Transverse colon (tissue), 4 donors: ENCODE data around the gene GAGE12J. TPM values are rescaled to one million over a fixed set of nuclear protein-coding genes. Genes with fewer than 3 reads are reported as not detected.

Experiments used
- DNase-seq: peaks from one replicate; pipeline ENCODE4 v3.0.0-alpha.2; 2019
- H3K27ac ChIP-seq, 4 donors: fragments of 200-600 bp; sonication (generic); 2 replicates each; pipeline ENCODE4 v1.5.1; 2016 to 2018; ENCODE audit warnings: inconsistent platforms in 4 of 4
- H3K27me3 ChIP-seq: fragments of 200-600 bp; sonication (generic); 2 replicates; pipeline ENCODE4 v1.5.1; 2017; ENCODE audit warnings: inconsistent platforms
- H3K36me3 ChIP-seq, 4 donors: fragments of 200-600 bp; sonication (generic); 2 replicates each; pipeline ENCODE4 v1.5.1; 2017 to 2019; ENCODE audit warnings: inconsistent platforms in 4 of 4
- H3K4me1 ChIP-seq, 4 donors: fragments of 200-600 bp; sonication (generic); 2 replicates each; pipeline ENCODE4 v1.5.1; 2017 to 2020; ENCODE audit warnings: inconsistent platforms in 4 of 4
- H3K4me3 ChIP-seq, 4 donors: fragments of 200-600 bp; sonication (generic); 1 replicate in 1 of 4; 2 replicates in 3 of 4; pipeline versions ENCODE4 v1.5.1 to v1.6.1; 2017 to 2019; ENCODE audit warnings: inconsistent platforms in 4 of 4
- H3K9me3 ChIP-seq, 2 donors: fragments of 200-600 bp; sonication (generic); 2 replicates each; pipeline ENCODE4 v1.5.1; 2017 to 2019; ENCODE audit warnings: inconsistent platforms in 2 of 2
- EP300 ChIP-seq: sonication (generic); formaldehyde crosslinking; IDR thresholded peaks from one replicate; pipeline ENCODE4 v1.6.1; 2017; ENCODE audit warnings: antibody characterized with exemption, low read depth
- POLR2A ChIP-seq: fragments of 450-650 bp; IDR thresholded peaks from one replicate; pipeline ENCODE4 v1.6.1; 2016; ENCODE audit warnings: antibody characterized with exemption, mild to moderate bottlenecking, moderate library complexity
- POLR2AphosphoS5 ChIP-seq, 3 donors: sonication (generic); formaldehyde crosslinking; IDR thresholded peaks; one replicate each; pipeline ENCODE4 v1.6.1; 2016; ENCODE audit warnings: antibody characterized with exemption in 3 of 3
- WGBS, 2 donors: methylation state at CpG; one replicate each; pipeline ENCODE4 v1.1.5; 2018; ENCODE audit warnings: low coverage in 1 of 2; 5-methylcytosine and 5-hydroxymethylcytosine counted together
- in situ Hi-C, 4 donors: fragments of 200-750 bp; cut with MboI; loops; one replicate each; pipeline versions ENCODE4 v1.15.0 to v1.15.1; 2017; ENCODE audit warnings: low sequenced_read_pairs in 3 of 4, low pct_ligation_motif_present in 1 of 4, low pct_unique_long_range_greater_than_20kb in 1 of 4
- intact Hi-C: fragments of 100-400 bp; cut with DNase I; formaldehyde crosslinking; loops from one replicate; pipeline ENCODE4 v1.15.1; 2023; ENCODE audit warnings: low total_unique reads
- total RNA-seq, 4 donors: library from RNA; depleted of rRNA; stranded (reverse); fragments of >200 nt; gene quantifications; one replicate each; pipeline ENCODE4 v1.1.0, GENCODE V29; 2016
- TF ChIP-seq, protein P1 (sequence below), 5 experiments: fragments of 200-600 bp in 3 of 5; fragments of 450-650 bp in 2 of 5; sonication (generic) in 3 of 5; IDR thresholded peaks; 1 replicate in 2 of 5; 2 replicates in 3 of 5; pipeline ENCODE4 v1.5.1; 2016 to 2017; ENCODE audit warnings: antibody characterized with exemption in 5 of 5, inconsistent platforms in 3 of 5, mild to moderate bottlenecking in 2 of 5, moderate library complexity in 1 of 5

Gene GAGE12J
- total RNA-seq, 4 donors from 2014 or later, result not detected

DNA sequence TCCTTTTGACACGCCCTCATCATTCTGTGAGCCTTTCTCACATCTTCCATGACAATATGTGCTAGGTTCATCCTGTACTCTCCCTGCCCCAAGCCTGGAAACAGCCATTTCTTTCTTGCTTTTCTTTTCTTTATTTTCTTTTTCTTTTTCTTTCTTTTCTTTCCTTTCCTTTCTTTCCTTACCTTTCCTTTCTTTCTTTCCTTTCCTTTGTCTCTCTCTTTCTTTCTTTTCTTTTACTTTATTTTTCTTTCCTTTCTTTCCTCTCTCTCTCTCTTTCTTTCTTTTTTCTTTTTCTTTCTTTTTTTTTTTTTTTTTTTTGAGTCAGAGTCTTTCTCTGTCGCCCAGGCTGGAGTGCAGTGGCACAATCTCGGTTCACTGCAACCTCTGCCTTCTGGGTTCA is 37.6 kb upstream of the GAGE12J start:
- WGBS, 2 donors, result 88% methylated on average over 3 of the region's 3 CpGs; no CpG with 5 or more reads in 1 of the 2 donors
- Histone ChIP-seq H3K9me3 (no peaks in the 10 kb centered on the region), H3K27me3 (no peaks in the 10 kb centered on the region), H3K4me3 (no peak overlapping the region), H3K27ac (no peak overlapping the region), H3K4me1 (no peaks in the 10 kb centered on the region), H3K36me3 (no peaks in the 10 kb centered on the region)
- TF ChIP-seq POLR2A (no peak), POLR2AphosphoS5 (IDR thresholded peaks at IDR 0.05) (no peak), EP300 (no peak)
- TF ChIP-seq, protein P1, sequence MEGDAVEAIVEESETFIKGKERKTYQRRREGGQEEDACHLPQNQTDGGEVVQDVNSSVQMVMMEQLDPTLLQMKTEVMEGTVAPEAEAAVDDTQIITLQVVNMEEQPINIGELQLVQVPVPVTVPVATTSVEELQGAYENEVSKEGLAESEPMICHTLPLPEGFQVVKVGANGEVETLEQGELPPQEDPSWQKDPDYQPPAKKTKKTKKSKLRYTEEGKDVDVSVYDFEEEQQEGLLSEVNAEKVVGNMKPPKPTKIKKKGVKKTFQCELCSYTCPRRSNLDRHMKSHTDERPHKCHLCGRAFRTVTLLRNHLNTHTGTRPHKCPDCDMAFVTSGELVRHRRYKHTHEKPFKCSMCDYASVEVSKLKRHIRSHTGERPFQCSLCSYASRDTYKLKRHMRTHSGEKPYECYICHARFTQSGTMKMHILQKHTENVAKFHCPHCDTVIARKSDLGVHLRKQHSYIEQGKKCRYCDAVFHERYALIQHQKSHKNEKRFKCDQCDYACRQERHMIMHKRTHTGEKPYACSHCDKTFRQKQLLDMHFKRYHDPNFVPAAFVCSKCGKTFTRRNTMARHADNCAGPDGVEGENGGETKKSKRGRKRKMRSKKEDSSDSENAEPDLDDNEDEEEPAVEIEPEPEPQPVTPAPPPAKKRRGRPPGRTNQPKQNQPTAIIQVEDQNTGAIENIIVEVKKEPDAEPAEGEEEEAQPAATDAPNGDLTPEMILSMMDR (IDR thresholded peaks at IDR 0.05), result no peak
- DNase-seq, result no peak
- intact Hi-C loops, result no loop called here
- in situ Hi-C loops, result no loop called here

DNA sequence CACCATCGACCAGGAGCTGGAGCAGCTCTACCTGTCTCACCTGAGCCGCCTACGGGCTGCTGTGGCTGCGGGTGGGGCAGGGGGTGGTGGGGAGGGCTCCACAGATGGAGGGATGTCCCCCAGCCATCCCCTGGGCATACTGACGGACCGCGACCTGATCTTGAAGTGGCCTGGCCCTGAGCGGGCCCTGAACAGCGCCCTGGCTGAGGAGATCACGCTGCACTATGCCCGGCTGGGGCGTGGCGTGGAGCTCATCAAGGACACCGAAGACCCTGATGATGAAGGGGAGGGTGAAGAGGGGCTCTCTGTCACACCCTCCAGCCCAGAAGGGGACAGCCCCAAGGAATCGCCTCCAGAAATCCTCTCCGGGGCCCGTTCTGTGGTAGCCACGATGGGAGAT is 35.7 kb upstream of the GAGE12J start:
- Histone ChIP-seq H3K27ac (no peak overlapping the region), H3K36me3 (no peaks in the 10 kb centered on the region), H3K27me3 (no peaks in the 10 kb centered on the region), H3K9me3 (no peaks in the 10 kb centered on the region), H3K4me3 (no peak overlapping the region), H3K4me1 (no peaks in the 10 kb centered on the region)
- intact Hi-C loops (no loop called here), in situ Hi-C loops (no loop called here)
- no peak for DNase-seq
- TF ChIP-seq POLR2AphosphoS5 (IDR thresholded peaks at IDR 0.05), result no peak
- TF ChIP-seq EP300, result no peak
- TF ChIP-seq, protein P1 (IDR thresholded peaks at IDR 0.05), result no peak
- no peak for TF ChIP-seq POLR2A
- WGBS, 2 donors, result 96% methylated on average over 15 of the region's 18 CpGs; no CpG with 5 or more reads in 1 of the 2 donors

DNA sequence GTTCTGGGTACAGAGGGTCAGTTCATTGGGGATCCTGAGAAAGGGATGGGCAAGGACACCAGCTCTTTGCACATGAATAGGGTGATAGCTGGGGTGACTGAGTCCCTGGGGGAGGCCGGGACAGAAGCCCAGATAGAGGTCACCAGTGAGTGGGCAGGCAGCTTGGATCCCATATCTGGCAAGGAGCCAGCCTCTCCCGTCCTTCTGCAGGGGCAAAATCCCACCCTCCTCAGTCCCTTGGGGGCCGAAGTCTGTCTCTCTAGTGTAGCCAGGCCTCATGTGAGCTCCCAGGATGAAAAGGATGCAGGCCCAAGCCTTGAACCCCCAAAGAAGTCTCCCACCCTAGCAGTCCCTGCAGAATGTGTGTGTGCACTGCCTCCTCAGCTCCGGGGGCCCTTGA is 35.3 kb upstream of the GAGE12J start:
- 65% methylated on average over 4 of the region's 4 CpGs; no CpG with 5 or more reads in 1 of the 2 donors for WGBS, 2 donors

DNA sequence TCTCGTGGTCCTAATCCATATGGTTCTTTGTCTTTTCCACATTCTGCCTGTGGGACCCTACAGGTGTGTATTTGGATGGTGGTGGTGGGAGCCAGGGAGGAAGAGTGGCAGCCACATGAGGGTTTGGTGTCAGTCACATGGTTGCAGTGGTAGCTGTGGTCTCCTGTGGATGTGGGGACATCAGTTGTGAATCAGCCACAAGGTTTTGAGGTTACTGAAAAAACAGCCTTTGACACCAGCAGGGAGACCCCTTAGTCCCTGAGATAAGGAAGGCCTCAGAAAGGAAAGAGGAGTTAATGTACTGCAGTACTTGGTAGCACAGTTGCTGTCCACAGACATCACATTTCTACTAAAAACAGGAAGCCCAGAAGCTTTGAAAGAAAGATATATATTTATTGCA is 34.2 kb upstream of the GAGE12J start:
- intact Hi-C loops, result no loop called here
- in situ Hi-C loops, result no loop called here
- H3K9me3 ChIP-seq, result no peaks in the 10 kb centered on the region
- DNase-seq, result no peak
- H3K27me3 ChIP-seq, result no peaks in the 10 kb centered on the region
- no peak overlapping the region for H3K4me3 ChIP-seq
- H3K27ac ChIP-seq, result no peak overlapping the region
- H3K4me1 ChIP-seq, result no peaks in the 10 kb centered on the region
- no peak for TF ChIP-seq POLR2AphosphoS5 (IDR thresholded peaks at IDR 0.05)
- no peak for TF ChIP-seq EP300
- TF ChIP-seq POLR2A, result no peak
- TF ChIP-seq, protein P1 (IDR thresholded peaks at IDR 0.05), result no peak
- H3K36me3 ChIP-seq, result no peaks in the 10 kb centered on the region
- WGBS, 2 donors, result 89% methylated on average over 1 of the region's 1 CpG; no CpG with 5 or more reads in 1 of the 2 donors

More for the DNA sequence above, 35.3 kb upstream of the GAGE12J start:
- DNase-seq, result no peak
- Histone ChIP-seq H3K4me1 (no peaks in the 10 kb centered on the region), H3K27me3 (no peaks in the 10 kb centered on the region), H3K36me3 (no peaks in the 10 kb centered on the region), H3K27ac (no peak overlapping the region), H3K4me3 (no peak overlapping the region), H3K9me3 (no peaks in the 10 kb centered on the region)
- in situ Hi-C loops (no loop called here), intact Hi-C loops (no loop called here)
- no peak for TF ChIP-seq POLR2A
- TF ChIP-seq, protein P1 (IDR thresholded peaks at IDR 0.05), result no peak
- no peak for TF ChIP-seq EP300
- TF ChIP-seq POLR2AphosphoS5 (IDR thresholded peaks at IDR 0.05), result no peak
